ENCODE results near the gene RPN2.
"Not testable (repeated sequence)": the region's sequence is repeated elsewhere in the genome, so short reads cannot be mapped to it uniquely, and the experiment has no call there.

RPN2 gene

GRCh38 chr20:37178839-37179682 is at the start of gene RPN2, which contains the start of gene MROH8:
Gene RPN2 (plus strand): TSS chr20:37179330. CDS start chr20:37179357, 27 bp downstream.
Gene MROH8 (minus strand): TSS chr20:37179548.
- DNase-seq: peak; percentile 90

DNA sequence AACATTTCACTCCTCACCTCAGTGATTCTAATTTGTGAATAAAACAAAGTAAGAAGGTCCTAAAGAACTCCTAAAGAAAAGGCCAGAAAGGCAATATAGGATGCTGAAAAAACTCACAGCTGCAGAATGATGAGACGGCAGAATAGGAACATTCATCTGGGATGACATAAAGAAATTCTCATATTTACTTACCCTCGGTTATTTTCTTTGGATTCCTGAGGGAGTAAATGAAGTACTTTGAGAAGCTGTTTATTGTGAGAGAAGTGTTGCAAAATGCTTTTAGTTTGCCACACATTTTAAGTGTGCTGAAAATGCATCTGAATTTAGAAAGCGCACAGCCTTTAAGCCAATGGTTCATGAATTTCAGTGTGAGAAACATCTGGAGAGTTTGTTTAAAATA is 47.6 kb upstream of the RPN2 start:
- no peak for DNase-seq

DNA sequence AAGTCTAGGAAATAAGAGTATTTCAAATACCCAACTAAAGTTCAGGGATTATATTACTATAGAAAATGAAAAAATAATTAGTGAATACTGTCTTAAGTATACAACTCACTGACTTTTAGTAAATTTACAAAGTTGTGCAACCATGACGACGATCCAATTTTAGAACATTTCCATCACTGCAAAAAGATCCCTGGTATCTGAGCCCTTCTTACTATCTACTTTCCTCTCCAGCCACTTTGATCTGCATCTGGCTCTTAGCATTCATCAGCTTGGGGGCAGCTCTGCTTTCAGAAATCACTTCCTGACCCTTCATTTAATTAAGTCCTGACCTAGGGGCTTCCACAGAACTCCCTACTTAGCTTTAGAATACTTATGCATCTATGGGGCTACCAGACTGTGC is 45.2 kb upstream of the RPN2 start:
- no peak for DNase-seq

DNA sequence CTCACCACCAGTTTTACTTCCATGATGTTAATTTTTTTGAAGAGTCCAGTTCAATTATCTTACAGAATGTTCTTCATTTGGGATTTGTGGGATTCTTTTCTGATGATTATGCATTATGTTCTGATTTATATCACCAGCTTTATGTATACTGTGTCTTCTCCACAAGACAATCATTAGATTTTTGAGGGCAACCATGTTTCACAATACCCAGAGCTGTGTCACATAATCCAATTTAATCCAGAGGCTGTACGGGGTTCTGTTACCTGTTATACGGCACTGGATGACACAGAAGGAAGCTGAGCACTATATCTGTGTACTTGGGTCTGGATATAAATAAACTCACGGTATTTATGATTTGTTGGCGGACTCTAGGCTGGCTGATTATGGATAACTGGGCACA is 41.6 kb upstream of the RPN2 start:
- no peak for DNase-seq

GRCh38 chr20:37142708-37143107 is 36.4 kb upstream of the RPN2 start:
- DNase-seq: no peak

GRCh38 chr20:37144856-37145404 is 34.2 kb upstream of the RPN2 start:
- DNase-seq: no peak

- no peak for DNase-seq
Measured at GRCh38 chr20:37147250-37147649, 31.9 kb upstream of the RPN2 start.

- DNase-seq: not testable (repeated sequence)
Measured at GRCh38 chr20:37150864-37151263, 28.3 kb upstream of the RPN2 start.

GRCh38 chr20:37151529-37151928 is 27.6 kb upstream of the RPN2 start:
- no peak for DNase-seq

- no peak for DNase-seq
Measured at GRCh38 chr20:37152284-37152683, 26.8 kb upstream of the RPN2 start.

- DNase-seq: no peak
Measured at GRCh38 chr20:37154684-37155298, 24.3 kb upstream of the RPN2 start.

- DNase-seq: no peak
Measured at GRCh38 chr20:37155987-37156386, 23.1 kb upstream of the RPN2 start.

- DNase-seq: no peak
Measured at GRCh38 chr20:37158248-37158647, 20.9 kb upstream of the RPN2 start.

DNA sequence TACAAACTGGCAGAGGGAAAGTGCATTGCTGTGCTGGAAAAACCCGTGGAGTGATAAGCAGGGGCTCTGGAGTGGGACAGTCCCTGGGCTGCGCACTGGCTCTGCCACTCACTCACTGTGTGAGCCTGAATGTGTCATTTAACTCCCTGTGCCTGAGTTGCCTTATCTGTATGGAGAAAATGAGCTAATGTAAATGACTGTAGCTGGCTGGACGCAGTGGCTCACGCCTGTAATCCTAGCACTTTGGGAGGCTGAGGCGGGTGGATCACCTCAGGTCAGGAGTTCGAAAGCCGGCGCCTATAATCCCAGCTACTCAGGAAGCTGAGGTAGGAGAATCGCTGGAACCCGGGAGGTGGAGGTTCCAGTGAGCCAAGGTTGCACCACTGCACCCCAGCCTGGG is 18.4 kb upstream of the RPN2 start:
- DNase-seq: no peak

DNA sequence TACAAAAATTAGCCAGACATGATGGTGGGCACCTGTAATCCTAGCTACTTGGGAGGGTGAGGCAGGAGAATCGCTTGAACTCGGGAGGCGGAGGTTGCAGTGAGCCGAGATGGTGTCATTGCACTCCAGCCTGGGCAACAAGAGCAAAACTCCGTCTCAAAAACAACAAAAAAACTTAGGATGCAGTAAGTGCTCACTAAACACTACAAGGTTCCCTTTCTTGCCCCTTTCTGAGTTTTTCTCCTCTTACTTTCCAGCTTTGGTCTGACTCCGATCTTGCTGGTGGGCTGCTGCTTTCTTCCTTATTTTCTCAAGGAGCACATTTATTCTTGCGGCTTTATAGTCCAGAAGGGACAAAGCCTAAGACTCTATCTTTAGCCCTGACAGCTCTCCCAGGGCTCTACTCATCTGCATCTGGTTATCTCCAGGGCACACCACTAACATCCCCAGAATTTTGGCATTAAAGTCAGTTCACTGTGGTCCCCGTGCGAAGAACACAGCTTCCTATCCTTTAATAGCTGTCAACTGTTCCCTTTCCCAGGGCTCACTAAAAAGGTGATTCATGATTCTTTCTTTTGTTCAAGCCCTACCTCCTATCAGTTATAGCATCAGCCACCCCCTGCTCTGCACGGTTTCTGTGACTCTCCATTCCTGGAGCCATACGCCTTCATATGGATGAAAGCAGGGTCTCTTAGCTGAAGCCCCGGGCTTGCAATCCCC is 17.1 kb upstream of the RPN2 start:
- no peak for DNase-seq

- no peak for DNase-seq
Measured at GRCh38 chr20:37162646-37163045, 16.5 kb upstream of the RPN2 start.

DNA sequence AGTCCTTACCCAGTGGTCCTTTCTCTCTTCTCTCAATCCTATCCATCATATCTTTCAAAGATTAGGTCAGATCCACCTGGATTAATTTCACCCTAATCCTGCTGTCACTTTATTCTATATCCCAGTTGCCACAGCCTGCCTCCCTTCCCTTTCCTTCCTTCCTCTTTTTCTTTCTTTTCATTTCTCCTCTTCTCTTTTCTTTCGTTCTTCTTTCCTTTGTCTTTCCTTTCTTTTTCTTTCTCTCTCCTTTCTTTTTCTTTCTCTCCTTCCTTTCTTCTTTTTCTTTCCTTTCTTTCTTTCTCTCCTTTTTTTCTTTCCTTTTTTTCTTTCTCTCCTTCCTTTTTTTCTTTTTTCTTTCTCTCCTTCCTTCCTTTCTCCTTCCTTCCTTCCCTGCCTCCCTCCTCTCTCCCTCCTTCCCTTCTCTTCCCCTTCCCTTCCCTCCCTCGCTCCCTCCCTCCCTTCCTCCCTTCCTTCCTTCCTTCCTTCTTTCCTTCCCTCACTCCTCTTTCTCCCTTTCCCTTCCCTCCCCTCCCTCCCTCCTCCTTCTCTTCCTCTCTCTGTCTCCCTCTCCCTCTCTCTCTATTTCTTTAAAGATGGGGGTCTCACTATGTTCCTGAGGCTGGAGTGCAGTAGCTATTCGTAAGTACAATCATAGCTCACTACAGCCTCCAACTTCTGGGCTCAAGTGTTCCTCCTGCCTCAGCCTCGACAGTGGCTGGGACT is 15.1 kb upstream of the RPN2 start:
- DNase-seq: no peak

DNA sequence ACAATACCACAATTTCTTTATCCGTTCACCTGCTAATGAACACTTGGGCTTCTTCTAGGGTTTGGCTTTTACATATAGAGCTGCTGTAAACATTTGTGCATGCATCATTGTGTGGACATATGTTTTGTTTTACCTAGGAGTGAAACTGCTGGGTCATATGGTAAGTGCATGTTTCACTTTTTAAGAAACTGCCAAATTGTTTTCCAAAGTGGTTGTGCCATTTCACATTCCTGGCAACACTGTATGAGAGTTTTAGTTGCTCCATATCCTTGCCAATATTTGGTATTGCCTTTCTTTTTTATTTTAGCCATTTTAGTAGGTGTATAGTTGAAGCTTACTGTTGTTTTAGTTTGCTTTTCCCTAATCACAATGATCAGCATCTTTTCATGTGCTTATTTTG is 14.1 kb upstream of the RPN2 start:
- DNase-seq: no peak

- DNase-seq: no peak
Measured at GRCh38 chr20:37166867-37167266, 12.3 kb upstream of the RPN2 start.

DNA sequence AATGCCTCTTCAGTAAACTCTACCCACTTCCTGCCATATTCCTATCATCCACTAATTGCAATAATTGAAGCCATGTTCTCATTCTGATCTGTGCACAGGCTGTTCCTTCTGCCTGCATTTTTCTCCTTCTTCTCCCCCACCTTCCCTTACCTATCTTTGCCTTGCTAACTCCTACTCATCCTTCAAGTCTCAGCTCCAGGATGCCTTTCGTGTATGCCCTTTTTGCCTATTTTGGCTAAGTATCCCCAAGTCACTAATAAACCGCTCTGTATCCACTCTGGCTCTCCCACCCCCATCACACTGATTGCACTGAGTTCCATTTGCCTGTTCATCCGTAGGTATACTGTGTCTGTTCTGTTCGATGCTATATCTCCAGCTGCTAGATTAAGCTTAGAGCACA is 6.3 kb upstream of the RPN2 start:
- DNase-seq: no peak

GRCh38 chr20:37179683-37180524 is 774 bp downstream of the RPN2 start:
- no peak for DNase-seq

- DNase-seq: no peak
Measured at GRCh38 chr20:37185686-37186085, 6.6 kb downstream of the RPN2 start.
